ENCODE results near the gene DCP1B.

- TF ChIP-seq CTCF (IDR thresholded peaks at IDR 0.05 in 8 of 11, conservative IDR thresholded peaks at IDR 0.05 in 3 of 11) (no peak), POLR2A (IDR thresholded peaks at IDR 0.05) (no peak), POLR2AphosphoS5 (IDR thresholded peaks at IDR 0.05) (no peak)
Measured at GRCh38 chr12:1904875-1905274, 99.4 kb downstream of the DCP1B start.
